Peyer's patch (tissue), 4 donors: ENCODE results near the gene GOLPH3.

Source experiments
- CTCF ChIP-seq, 6 experiments: fragments of 450-650 bp in 4 of 6; fragments of 200-600 bp in 2 of 6; sonication (generic) in 1 of 6; IDR thresholded peaks; one replicate each; pipeline ENCODE4 v1.5.1; 2017 to 2019; ENCODE audit warnings: antibody characterized with exemption in 6 of 6, mild to moderate bottlenecking in 3 of 6, moderate library complexity in 1 of 6
- POLR2A ChIP-seq, 2 donors: fragments of 450-650 bp; IDR thresholded peaks; one replicate each; pipeline ENCODE4 v1.5.1; 2017; ENCODE audit warnings: antibody characterized with exemption in 2 of 2, mild to moderate bottlenecking in 2 of 2, moderate library complexity in 2 of 2

GRCh38 chr5:32193591-32193990, 19.5 kb upstream of the GOLPH3 start:
- TF ChIP-seq CTCF (IDR thresholded peaks at IDR 0.05) (no peak), POLR2A (IDR thresholded peaks at IDR 0.05) (no peak)
